Stimulated activated CD8-positive, alpha-beta memory T cell treated with anti-CD3 and anti-CD28 coated beads, Interleukin-4, amount 100 ng/mL, for 1 hour (primary cell): ENCODE measurements around the gene ACACA.
"Not testable (repeated sequence)": the region's sequence is repeated elsewhere in the genome, so short reads cannot be mapped to it uniquely, and the experiment has no call there.

Experiments used
- DNase-seq, 2 donors: peaks; one replicate each; pipeline ENCODE4 v3.0.0-alpha.2; 2020; ENCODE audit warnings: low read depth in 2 of 2, low spot score in 1 of 2

Gene ACACA

DNA sequence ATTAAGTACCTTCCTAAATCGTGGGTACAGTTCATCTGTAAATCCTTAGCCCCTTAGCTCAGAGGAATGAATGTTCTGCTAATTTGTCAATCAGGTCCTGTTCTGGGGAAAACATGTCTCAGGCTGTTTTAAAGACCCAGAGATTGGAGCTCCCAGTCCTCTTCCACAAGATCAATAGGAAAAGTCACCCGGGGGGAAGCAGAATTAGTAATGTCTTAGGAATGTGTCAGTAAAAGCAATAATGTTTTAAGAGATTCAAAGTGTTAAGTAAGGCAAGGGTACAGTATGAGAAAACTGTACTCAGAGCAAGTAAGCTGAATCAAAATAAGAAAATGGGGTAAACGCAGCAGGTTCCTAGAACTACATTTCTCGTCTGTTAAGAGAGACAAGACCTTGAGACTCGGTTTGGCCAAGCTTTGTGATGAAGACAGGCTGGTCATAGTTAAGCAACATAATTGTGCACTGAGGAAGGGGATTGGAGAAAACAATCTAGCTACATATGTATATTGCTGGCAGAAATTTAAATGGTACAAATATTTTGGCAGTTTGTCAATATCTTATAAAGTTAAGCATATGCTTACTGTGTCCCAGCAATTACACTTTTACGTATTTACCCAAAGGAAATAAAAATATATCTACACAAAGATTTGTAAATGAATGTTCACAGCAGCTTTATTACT lies 223.7 kb downstream of the ACACA start:
- DNase-seq, result no peak

DNA sequence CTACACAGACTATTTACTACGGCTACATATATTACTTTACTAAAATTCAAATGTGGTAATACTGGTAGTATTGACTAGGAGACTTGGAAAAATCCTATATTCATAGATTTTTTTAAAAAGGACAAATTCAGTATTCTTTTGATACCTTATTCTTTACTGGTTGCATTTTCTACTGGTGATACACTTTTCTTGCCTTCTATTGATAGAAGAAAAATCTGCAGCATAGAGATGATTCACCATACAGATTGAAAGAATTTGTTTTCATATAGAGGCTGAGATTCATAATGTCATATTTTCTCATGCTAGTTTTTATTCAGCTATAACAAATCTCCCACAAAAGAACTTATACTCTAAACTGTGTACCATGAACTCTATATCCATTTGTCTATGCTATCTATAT lies 226.3 kb downstream of the ACACA start:
- DNase-seq, result no peak

DNA sequence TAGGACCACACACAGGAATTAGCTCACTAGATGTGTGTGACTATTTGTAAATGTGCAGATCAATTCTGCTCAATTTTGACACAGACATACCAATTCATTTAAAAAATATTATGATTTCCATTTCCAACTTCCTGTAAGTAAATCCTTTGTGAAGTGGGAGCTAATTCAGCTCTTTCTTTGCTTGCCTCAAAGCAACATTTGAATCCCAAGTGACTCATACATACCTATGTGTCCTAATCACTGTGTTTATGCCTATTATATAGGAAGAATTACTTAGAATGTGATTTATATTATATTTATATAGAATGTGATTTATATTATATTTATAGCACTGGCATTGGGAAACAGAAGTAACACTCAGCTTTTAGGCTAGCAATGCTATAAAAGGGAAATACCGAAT lies 226.7 kb downstream of the ACACA start:
- no peak for DNase-seq

DNA sequence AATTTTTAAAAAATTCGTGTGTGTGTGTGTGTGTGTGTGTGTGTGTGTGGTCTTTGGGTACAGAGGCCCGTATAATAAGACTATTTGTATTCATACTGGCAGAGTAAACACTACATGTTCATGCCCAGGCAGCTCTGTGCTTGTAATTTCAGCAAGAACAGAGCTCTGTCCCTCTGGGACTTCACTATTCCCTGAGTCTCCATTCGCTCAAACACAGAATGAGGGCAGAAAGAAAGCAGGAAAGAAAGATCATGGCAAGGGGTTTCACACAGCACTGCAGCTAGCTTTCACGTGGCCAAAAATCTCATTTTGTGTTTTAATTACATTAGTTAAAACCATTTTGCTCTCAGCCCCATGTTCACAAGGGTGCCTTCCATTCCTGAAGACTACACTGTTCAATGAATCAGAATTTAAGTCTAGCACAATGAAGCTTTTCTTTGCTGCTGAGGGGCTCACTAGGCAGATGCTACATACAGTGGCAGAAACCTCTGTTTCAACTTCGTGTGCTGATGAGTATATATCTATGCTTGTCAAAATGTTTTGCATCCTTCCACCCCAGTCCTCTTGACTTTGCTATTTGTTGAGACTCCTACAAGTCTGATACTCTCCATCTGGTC lies 229.3 kb downstream of the ACACA start:
- DNase-seq, result no peak

DNA sequence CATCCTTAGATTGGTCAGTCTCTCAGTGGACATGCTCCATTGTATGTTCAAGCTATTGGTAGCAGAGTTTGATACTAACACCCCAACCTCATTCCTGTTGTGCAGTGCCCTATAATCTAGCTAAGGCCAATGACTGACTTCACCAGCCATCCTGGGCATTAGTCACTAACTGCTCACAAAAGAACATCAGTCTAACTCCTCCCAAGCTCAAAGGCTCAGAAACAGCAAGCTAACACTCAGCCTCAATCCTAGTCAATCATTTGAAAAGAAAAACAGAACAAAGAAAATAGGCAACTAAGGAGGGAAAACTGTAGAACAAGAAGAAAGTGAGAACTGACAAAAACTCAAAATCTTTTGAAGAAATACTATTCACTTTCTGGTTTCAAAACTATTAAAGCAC lies 229.9 kb downstream of the ACACA start:
- no peak for DNase-seq

DNA sequence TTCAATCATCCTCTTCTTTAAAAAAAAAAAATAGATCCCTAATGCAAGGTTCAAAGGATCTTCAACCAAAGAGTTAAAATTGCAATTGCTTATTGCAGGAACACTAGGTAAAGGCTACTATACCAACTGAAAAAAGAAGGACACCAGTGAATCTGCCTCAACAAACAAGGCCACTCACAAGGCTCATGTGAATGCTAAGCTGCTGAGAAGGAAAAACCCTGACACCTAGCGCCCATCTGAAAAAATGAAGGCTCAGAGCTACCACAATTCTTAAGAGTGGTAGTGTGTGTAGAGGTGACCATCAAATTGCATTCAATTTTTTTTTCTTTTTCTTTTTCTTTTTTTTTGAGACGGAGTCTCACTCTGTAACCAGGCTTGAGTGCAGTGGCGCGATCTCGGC lies 232.4 kb downstream of the ACACA start:
- DNase-seq, result no peak

DNA sequence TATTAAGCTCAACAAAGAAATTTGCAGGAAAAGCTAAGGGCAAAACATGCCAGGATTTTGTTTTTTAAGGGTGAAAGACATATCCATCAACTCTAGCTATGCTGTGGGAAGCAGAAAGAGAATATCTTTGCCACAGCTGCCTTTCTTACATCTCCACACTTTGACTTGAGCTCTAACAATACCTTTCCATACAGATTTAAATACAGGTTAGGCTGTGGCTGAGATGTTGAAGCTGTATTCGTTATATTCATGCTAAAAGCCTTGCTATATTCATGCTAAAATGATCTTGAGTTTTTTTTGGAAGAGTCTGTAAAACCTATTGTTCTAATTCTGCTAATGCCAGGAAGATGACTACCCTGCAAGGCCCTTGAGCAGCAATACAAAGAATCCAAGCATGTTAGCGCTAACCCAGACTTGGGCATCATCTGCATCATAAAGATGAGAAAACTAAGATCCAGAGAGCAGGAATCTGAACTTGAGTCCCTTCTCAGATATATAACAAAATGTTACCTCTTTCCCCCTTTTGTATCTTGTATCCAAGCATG lies 235.7 kb downstream of the ACACA start:
- no peak for DNase-seq

DNA sequence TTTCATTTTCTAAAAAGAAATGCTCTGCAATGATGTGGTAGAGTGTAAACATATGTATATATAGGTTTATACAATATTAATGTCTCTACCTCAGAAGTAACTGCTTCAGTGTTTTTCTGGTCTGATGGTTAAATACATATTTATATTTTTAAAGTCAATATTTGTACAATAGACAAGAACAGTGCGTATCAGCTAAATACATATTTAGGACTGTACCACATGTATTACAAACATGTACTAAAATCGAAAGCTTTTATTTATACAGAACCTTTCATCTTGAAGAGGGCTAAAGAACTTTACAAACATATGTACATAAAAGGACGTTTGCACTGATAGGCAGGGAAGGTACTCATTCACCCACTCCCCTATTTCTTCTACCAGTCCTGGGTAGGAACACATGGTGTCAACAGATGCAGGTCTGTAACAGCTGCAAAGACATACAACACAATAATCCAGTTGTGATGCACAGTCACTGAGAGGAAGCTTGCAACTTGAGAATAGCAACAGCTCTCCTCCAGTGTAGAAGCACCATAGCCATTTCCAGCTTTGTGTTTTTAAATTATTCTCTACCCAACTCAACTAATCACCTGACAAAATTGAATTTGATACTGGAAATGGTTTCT lies 237.8 kb downstream of the ACACA start:
- no peak for DNase-seq

DNA sequence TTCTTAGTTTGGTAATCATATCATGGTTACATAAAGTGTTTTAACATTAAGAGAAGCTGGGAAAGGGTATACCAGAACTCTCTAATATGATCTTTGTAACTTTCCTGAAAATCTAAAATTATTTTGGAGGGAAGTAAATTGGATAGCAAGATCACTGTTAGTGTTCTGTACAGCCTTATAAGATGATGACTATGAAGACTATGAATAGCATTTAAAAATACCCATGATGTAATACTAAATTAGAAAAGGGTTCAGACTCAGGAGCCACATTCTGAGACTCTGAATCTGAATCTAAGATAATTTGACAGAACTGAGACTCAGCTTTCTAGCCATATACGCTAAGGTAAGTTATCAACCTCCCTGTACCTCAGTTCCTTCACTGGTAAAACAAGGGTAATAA lies 238.9 kb downstream of the ACACA start:
- DNase-seq, result no peak

DNA sequence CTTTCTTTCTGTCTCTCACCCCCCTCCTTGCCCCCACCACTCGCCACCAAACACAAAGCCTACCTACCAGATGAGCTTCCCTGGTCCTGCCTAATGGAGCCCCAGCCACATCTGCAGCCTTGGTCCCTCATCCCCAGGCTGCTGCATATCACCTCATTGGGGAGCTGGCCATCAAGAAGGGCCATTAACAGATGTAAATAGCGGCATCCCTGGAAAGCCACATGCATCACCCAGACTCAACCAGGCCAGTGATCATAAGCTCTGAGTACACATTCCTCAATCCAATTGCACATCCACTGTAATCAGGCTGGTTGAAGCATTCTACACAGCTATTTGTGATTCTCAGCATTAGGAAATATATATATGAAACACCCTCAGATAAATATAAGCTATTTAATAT lies 242.6 kb downstream of the ACACA start:
- no peak for DNase-seq

DNA sequence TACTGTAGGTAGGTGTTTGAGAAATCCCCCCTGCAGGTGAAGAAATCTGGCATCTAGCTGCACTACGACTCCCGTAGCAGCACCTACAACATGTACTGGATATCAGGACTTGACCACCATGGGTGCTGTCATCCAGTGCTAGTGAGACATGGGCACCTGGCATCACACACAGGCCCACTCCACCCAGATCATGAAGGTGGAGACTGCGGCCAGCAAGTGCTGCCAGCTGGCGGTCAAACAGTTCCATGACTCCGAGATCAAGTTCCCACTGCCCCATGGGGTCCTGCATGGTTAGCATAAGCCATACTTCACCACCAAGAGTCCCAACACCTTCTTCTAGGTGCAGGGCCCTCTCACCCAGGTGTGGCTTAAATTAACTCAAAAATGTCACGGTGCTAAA lies 243.8 kb downstream of the ACACA start:
- no peak for DNase-seq

DNA sequence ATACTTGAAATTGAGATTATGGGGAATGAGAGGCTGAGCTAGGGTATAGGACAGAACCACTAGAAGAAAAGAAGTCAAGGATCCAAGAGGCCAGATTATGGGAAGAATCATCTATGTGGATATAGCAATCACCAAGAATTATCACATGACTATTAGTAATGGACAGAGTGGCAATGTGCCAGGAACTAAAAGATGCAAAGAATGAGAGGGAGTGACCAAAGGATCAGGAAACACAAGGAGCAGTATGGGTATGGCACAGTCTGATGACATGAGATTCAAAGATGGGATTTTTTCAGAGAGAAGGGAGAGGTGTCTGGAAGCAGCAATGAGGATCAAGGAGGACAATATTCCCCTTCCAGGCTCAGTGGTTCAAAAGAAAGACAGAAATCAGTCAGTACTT lies 245.7 kb downstream of the ACACA start:
- no peak for DNase-seq

DNA sequence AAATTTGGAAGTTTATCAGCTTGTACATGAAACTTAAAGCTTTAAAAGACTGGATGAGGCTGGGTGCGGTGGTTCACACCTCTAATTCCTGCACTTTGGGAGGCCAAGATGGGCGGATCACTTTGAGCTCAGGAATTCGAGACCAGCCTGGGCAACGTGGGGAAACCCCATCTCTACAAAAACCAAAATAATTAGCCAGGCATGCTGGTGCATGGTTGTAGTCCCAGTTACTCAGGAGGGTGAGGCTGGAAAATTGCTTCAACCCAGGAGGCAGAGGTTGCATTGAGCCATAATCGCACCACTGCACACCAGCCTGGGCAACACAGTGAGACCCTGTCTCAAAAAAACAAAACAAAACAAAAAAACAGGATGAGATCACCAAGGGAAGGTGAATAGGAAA lies 248.3 kb downstream of the ACACA start:
- DNase-seq, result no peak

DNA sequence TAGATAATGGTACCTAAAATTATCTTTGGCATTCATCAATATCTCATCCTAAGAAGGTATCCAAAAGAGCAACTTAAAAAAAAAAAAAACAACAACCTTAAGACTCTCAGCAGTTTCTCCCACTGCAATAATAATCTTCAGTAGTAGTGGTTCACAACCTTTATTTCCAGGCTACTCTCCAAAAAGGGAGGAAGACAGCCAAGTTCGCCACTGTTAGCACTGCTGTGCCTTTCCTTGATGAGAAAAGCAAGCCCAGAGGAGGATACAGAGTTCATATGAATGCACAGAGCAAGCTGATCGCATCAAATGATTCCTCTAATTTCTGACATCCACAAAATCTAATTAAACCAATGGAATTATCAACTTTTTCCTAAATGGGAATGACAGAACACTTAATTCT lies 258.5 kb downstream of the ACACA start:
- DNase-seq, result no peak

DNA sequence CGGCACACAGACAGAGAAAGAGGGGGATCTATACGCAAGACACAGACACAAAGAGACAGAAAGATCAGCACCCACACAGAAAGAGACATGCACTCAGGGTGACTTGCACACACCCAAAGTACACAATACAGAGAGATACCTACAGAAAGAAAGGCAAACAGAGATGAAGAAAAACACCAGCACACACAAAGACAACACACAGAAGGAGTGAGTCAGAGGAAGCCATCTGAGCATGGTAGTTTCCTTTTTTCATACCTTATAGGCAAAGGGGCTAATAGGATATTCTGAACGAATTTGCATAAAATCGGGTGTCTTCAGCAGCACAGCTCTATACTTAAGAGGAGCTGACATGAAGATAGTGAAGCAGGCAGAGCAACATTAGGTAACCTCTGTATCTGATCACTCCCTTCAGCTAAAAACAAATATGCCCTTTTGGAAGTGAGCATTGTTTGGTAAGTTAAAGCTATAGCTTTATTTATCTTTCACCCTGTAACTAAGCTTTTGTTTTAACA lies 259.3 kb downstream of the ACACA start:
- no peak for DNase-seq

DNA sequence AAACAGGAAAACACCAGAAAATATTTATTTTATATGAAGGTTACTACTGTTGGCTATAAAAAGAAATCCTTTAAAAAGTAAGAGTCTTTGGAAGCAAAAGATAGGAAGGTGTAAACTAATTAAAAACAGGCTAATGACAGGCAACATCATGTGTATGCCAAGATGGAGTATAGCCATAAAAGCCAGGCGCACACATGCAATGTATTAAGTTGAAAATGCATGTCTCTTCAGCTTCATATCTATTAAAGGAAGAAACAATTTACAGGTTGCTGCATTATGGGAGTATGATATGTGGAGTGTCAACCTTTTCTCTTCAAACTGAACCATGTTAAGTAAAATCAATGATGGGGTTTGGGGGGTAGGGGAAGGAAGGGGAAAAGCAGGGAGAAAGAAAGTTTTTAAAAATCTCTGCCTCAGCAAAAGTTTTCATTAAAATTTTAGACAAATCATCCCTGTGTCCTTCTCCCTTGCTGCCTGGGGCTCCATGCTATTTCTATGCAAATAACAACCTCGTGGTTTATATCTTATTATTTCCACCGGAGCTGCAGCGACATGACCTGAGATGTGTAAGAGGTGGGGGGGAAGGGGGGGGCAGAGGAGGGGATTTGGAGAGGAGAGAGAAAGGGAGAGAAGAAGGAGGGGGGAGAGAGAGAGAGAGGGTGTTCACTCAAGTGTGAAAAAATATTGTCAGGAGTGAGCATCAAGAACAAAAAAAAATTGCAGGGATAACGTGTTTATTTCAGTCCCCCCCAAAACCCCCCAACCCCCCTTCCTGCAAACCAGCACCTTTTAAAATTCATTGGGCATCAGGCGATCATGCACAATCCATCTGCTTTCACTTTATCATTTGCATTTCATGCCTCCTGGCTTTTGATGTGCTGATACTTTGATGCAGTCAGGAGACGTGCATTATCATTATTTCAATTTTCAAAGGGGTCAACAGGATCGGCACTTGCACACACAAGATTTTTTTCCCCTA lies 260.3 kb downstream of the ACACA start:
- DNase-seq, result no peak

DNA sequence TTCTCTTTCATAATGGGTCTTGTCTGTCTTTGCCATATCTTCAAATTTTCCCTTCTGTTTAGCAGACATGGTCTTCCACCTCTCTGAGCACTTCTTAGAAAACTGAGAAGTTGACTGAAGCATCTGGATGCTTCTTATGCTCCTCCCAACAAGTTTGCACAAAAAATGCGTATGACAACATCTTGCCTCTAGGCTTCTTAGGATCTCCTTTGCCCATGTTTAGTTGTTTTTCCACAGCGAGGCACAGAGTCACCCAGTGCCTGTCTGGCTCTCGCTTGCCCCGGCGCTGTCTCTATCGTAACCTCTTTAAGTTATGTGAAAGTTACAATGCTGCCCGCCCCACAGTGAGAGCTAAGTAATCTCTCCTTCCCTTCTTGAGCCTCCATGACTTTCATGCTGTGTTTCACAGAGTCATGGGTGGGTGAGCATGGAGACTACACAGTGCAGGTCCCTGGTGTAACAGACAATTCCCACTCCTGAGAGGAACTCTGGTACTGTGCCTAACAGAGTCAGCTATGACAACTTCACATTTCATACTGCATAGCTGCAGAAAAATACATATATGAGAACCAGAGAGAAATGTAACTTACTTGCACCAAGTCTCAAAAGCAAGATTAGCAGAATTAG lies 262.4 kb downstream of the ACACA start:
- no peak for DNase-seq

DNA sequence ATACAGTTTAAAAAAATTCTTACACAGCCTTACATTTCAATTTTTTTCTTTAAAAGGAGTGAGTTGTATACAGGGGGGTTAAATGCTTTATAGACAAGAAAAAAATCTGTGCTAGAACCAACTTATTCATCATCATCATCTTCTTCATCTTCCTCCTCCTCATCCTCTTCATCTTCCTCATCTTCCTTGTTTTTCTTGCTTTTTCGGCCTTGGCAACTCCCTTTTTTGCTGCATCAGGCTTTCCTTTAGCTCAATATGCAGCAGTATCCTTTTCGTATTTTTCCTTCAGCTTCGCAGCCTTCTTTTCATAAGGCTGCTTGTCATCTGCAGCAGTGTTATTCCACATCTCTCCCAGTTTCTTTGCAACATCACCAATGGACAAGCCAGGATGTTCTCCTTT lies 263.1 kb downstream of the ACACA start:
- not testable (repeated sequence) for DNase-seq

DNA sequence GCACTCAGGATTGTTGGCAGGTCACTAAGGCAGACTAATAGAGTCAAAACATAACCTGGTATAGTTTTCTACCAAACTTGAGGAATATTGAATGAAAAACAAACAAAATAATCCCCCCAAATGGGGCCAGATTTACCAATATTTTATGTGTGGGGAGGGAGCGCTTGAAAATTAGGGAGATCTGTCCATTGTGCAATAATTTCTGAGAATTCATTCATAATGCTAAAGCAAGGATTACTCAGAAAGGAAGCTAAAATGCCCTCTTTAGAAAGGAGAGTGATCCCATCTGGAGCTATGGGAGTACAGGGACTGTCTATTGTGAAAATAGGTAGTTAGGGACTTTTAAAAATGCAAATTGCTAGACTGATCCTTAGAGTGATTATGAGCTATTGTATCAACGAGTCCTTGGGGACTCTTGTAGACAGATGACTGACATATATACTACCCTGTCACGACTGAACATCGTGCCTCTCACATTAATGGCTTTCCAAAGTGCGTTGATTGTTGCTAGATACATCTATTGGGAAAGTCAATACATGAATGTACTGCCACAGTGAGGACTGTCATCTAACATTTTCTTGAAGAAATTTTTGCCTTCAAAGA lies 264.2 kb downstream of the ACACA start:
- no peak for DNase-seq

DNA sequence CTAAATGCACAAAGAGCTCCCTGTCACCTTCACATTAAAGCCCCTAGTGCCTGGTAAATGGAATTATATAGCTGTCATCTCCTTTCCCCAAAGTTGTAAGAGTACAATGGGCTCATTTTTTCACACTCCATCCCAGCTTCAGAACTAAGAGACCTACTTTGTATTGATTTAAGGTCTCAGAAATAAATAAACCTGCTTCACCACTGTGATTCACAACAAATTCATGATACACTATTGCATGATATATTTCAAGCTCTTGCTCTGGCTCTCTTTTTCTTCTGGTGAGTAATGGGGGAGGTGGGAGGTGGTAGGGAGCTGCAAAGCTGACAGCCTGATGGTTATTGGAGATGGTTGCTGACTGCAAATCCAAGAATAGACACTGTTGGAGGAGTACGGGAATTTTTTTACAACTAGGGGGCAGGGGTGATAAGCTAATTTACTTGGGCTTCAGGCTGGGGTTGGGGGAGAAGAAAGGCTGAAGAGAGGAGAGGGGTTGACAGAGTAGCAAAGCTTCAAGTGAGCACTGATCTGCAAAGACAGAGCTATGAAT lies 268.0 kb downstream of the ACACA start:
- DNase-seq, result no peak
